ENCODE results near the gene AP4B1.
A peak's percentile ranks its signal among the peaks of the same experiment; 100 is the strongest.
"Not testable (repeated sequence)": the region's sequence is repeated elsewhere in the genome, so short reads cannot be mapped to it uniquely, and the experiment has no call there.

AP4B1 gene

GRCh38 chr1:113858982-113859381, 45.6 kb downstream of the AP4B1 start:
- no peak for DNase-seq (ENCODE audit: low read depth)
- H3K4me3 ChIP-seq (replicated peaks; ENCODE audit: low read depth, low read length), result no peak overlapping the region
- TF ChIP-seq, protein P1, sequence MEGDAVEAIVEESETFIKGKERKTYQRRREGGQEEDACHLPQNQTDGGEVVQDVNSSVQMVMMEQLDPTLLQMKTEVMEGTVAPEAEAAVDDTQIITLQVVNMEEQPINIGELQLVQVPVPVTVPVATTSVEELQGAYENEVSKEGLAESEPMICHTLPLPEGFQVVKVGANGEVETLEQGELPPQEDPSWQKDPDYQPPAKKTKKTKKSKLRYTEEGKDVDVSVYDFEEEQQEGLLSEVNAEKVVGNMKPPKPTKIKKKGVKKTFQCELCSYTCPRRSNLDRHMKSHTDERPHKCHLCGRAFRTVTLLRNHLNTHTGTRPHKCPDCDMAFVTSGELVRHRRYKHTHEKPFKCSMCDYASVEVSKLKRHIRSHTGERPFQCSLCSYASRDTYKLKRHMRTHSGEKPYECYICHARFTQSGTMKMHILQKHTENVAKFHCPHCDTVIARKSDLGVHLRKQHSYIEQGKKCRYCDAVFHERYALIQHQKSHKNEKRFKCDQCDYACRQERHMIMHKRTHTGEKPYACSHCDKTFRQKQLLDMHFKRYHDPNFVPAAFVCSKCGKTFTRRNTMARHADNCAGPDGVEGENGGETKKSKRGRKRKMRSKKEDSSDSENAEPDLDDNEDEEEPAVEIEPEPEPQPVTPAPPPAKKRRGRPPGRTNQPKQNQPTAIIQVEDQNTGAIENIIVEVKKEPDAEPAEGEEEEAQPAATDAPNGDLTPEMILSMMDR (IDR thresholded peaks at IDR 0.05; ENCODE audit: low read length, missing control alignments), result no peak

DNA sequence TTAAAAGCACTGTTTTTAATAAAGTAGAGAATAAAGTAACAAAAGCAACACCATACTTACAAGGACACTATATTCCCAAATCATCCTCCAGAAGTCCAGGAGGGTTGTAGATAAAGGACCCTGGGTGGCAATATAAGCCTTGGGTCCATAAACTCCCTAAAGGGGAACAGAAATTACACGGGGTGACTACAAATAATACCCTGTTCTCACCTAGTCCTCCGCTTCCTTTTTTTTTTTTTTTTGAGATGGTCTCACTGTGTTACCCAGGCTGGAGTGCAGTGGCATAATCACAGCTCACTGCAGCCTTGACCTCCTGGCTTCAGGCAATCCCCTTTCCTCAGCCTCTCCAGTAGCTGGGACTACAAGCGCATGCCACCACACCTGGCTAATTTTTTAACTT, 46.2 kb downstream of the AP4B1 start:
- TF ChIP-seq, protein P1 (IDR thresholded peaks at IDR 0.05; ENCODE audit: low read length, missing control alignments), result no peak
- no peak overlapping the region for H3K4me3 ChIP-seq (replicated peaks; ENCODE audit: low read depth, low read length)
- DNase-seq (ENCODE audit: low read depth), result no peak

DNA sequence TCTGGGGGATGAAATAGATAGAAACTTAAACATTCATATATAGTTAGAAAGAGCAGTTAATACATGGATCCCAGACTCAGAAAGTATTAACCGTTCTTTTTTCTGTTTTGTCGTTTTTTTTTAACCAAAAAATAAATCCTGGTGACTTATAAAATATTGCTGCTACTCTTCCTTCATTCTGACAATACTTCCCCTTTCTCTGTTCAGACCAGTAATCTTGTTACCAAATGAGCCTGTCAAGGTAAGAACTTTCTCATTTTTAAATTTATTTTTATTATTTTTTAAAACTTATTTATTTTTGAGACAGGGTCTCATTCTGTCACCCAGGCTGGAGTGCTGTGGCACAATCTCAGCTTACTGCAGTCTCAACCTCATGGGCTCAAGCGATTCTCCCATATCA, 46.8 kb downstream of the AP4B1 start:
- DNase-seq (ENCODE audit: low read depth), result no peak
- TF ChIP-seq, protein P1 (IDR thresholded peaks at IDR 0.05; ENCODE audit: low read length, missing control alignments), result no peak
- H3K4me3 ChIP-seq (replicated peaks; ENCODE audit: low read depth, low read length), result no peak overlapping the region

- no peak for DNase-seq (ENCODE audit: low read depth)
- no peak overlapping the region for H3K4me3 ChIP-seq (replicated peaks; ENCODE audit: low read depth, low read length)
- TF ChIP-seq, protein P1 (IDR thresholded peaks at IDR 0.05; ENCODE audit: low read length, missing control alignments), result no peak
Observed at GRCh38 chr1:113856401-113856790, 48.2 kb downstream of the AP4B1 start.

- TF ChIP-seq, protein P1 (IDR thresholded peaks at IDR 0.05; ENCODE audit: low read length, missing control alignments), result no peak
- DNase-seq (ENCODE audit: low read depth), result peak; percentile 17
- no peak overlapping the region for H3K4me3 ChIP-seq (replicated peaks; ENCODE audit: low read depth, low read length)
Observed at GRCh38 chr1:113855630-113856400, 48.8 kb downstream of the AP4B1 start.

DNA sequence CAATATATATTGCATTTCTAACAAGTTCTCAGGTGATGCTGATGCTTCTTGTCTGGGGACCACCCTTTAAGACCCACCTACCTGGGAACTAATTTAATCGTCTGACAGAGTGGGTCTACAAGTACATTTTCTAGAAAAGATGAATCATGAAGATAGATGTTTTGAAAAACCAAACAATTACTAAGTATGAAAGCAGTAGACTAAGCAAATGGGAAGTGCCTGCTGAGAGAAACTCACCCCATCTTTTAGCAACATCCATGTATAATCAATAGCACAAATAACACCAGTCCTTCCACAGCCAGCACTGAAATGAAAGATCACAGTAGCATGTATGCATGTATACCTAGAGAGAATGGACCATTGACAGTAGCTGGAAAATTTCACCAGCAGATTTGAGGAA, 50.4 kb downstream of the AP4B1 start:
- no peak for DNase-seq (ENCODE audit: low read depth)
- H3K4me3 ChIP-seq (replicated peaks; ENCODE audit: low read depth, low read length), result no peak overlapping the region
- TF ChIP-seq, protein P1 (IDR thresholded peaks at IDR 0.05; ENCODE audit: low read length, missing control alignments), result no peak

DNA sequence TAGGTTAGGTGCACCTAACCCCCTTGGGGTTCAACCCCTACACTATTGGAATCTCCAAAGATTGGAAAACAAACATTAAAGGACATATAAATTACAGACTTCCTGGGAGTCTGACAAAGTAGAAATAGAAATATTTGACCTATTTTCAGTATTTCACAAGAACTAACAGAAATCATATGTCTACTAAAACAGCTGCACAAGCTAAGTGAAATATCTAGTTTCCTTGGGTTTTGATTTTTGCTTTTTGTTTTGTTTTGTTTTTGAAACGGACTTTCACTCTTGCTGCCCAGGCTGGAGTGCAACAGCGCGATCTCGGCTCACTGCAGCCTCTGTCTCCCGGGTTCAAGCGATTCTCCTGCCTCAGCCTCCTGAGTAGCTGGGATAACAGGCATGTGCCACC, 51.9 kb downstream of the AP4B1 start:
- not testable (repeated sequence) for DNase-seq (ENCODE audit: low read depth); H3K4me3 ChIP-seq (replicated peaks; ENCODE audit: low read depth, low read length)
